IMR-90 (cell line): Measurements from ENCODE around the gene ZMYM4. TPM values are rescaled to one million over a fixed set of nuclear protein-coding genes. Genes with fewer than 3 reads are reported as not detected.

Experiments
- ATAC-seq: fragments of 200-7000 bp; cut with Tn5 transposase; 2 replicates; pipeline ENCODE4 v1.9.1; 2020; ENCODE audit warnings: low read depth, mild to moderate bottlenecking, moderate library complexity
- BruUV-seq: library from RNA; stranded (reverse); fragments of 400-500 nt; replicated peaks from 2 replicates; lab custom pipeline; 2021; lab: Mats Ljungman, UMichigan
- CTCF ChIA-PET: fragments of 300-600 bp; formaldehyde crosslinking; extraction: SDS; loops from one replicate; lab custom pipeline; 2021; ENCODE audit warnings: antibody characterized with exemption; lab: Yijun Ruan, JAX
- POLR2A ChIA-PET: fragments of 300-600 bp; sonication (Branson Sonifier 250); formaldehyde crosslinking; loops from one replicate; lab custom pipeline; 2022; ENCODE audit warnings: antibody characterized with exemption; ENCODE audit not compliant: unreplicated experiment; lab: Charles Lee
- DNase-seq: peaks from one replicate; pipeline ENCODE4 v3.0.0; 2013
- H2AFZ ChIP-seq: replicated peaks from 2 replicates; pipeline ENCODE3; 2013; ENCODE audit warnings: low read length, mild to moderate bottlenecking; ENCODE audit not compliant: poor library complexity
- H2AK5ac ChIP-seq: 2 replicates; pipeline ENCODE4 v1.6.1; 2013; ENCODE audit warnings: low read depth, low read length, inconsistent platforms
- H2AK9ac ChIP-seq: replicated peaks from 2 replicates; pipeline ENCODE3; 2013; ENCODE audit warnings: mild to moderate bottlenecking, low read depth, low read length, moderate library complexity; ENCODE audit not compliant: poor library complexity
- H2BK120ac ChIP-seq: 2 replicates; pipeline ENCODE4 v1.6.1; 2013; ENCODE audit warnings: low read depth, low read length, inconsistent platforms
- H2BK15ac ChIP-seq: 3 replicates; pipeline ENCODE4 v1.6.1; 2013; ENCODE audit warnings: low read depth, low read length, inconsistent platforms
- H2BK20ac ChIP-seq: 2 replicates; pipeline ENCODE4 v1.6.1; 2013; ENCODE audit warnings: low read depth, mild to moderate bottlenecking, inconsistent platforms, low read length, moderate library complexity
- H2BK5ac ChIP-seq: 2 replicates; pipeline ENCODE4 v1.6.1; 2013; ENCODE audit warnings: mild to moderate bottlenecking, low read depth, low read length, inconsistent platforms; ENCODE audit not compliant: poor library complexity, severe bottlenecking
- H3K14ac ChIP-seq: replicated peaks from 2 replicates; pipeline ENCODE4 v1.6.1; 2013; ENCODE audit warnings: low read depth, low read length, inconsistent platforms
- H3K18ac ChIP-seq: 2 replicates; pipeline ENCODE4 v1.6.1; 2013; ENCODE audit warnings: low read depth, low read length, control low read depth
- H3K23ac ChIP-seq: 2 replicates; pipeline ENCODE4 v1.6.1; 2013; ENCODE audit warnings: low read depth, low read length, inconsistent platforms
- H3K27ac ChIP-seq: 2 replicates; pipeline ENCODE4 v1.5.1; 2013; ENCODE audit warnings: mild to moderate bottlenecking, control low read depth, low read length; ENCODE audit not compliant: insufficient read depth
- H3K27me3 ChIP-seq: 2 replicates; pipeline ENCODE4 v1.6.1; 2013; ENCODE audit warnings: low read length; ENCODE audit not compliant: control insufficient read depth, insufficient read depth
- H3K36me3 ChIP-seq: 2 replicates; pipeline ENCODE4 v1.6.1; 2013; ENCODE audit warnings: low read length, mixed read lengths; ENCODE audit not compliant: control insufficient read depth, insufficient read depth
- H3K4ac ChIP-seq: 2 replicates; pipeline ENCODE4 v1.6.1; 2013; ENCODE audit warnings: low read depth, low read length, inconsistent platforms
- H3K4me1 ChIP-seq: 2 replicates; pipeline ENCODE4 v1.6.1; 2013; ENCODE audit warnings: low read length, mixed read lengths; ENCODE audit not compliant: control insufficient read depth, insufficient read depth
- H3K4me2 ChIP-seq: 2 replicates; pipeline ENCODE4 v1.6.1; 2013; ENCODE audit warnings: low read depth, mild to moderate bottlenecking, control low read depth, low read length, moderate library complexity
- H3K4me3 ChIP-seq: 2 replicates; pipeline ENCODE4 v1.5.1; 2013; ENCODE audit warnings: low read depth, mild to moderate bottlenecking, control low read depth, low read length, moderate library complexity; ENCODE audit not compliant: insufficient read depth
- H3K56ac ChIP-seq: 2 replicates; pipeline ENCODE4 v1.6.1; 2013; ENCODE audit warnings: low read length, inconsistent platforms; ENCODE audit not compliant: insufficient read depth; ENCODE audit errors: extremely low read depth
- H3K79me1 ChIP-seq, 2 experiments: 2 replicates each; pipeline ENCODE4 v1.6.1; 2013; ENCODE audit warnings: low read length in 2 of 2, inconsistent platforms in 1 of 2, low read depth in 1 of 2
- H3K9ac ChIP-seq: 2 replicates; pipeline ENCODE4 v1.6.1; 2013; ENCODE audit warnings: low read depth, low read length, control low read depth
- H3K9me1 ChIP-seq: 2 replicates; pipeline ENCODE4 v1.6.1; 2013; ENCODE audit warnings: low read length, inconsistent platforms; ENCODE audit not compliant: insufficient read depth
- H3K9me3 ChIP-seq: 2 replicates; pipeline ENCODE4 v1.6.1; 2013; ENCODE audit warnings: low read length; ENCODE audit not compliant: control insufficient read depth, insufficient read depth
- H4K20me1 ChIP-seq: 2 replicates; pipeline ENCODE4 v1.6.1; 2013; ENCODE audit warnings: low read length, inconsistent platforms; ENCODE audit not compliant: insufficient read depth
- H4K5ac ChIP-seq: 2 replicates; pipeline ENCODE4 v1.6.1; 2013; ENCODE audit warnings: mild to moderate bottlenecking, low read depth, low read length, control low read depth
- H4K8ac ChIP-seq, 2 experiments: 2 replicates each; pipeline ENCODE4 v1.6.1; 2013; ENCODE audit warnings: low read depth in 2 of 2, low read length in 2 of 2, control low read depth in 1 of 2, inconsistent platforms in 1 of 2
- H4K91ac ChIP-seq: 2 replicates; pipeline ENCODE4 v1.6.1; 2013; ENCODE audit warnings: low read depth, low read length, inconsistent platforms; ENCODE audit not compliant: insufficient read depth
- BHLHE40 ChIP-seq: fragments of 150-350 bp; IDR thresholded peaks from 2 replicates; pipeline ENCODE4 v1.6.1; 2016; ENCODE audit warnings: mild to moderate bottlenecking, low read depth, low read length
- MAFK ChIP-seq: IDR thresholded peaks from 2 replicates; pipeline ENCODE4 v1.6.1; 2012; ENCODE audit warnings: low read depth, low read length, improper control_type of control experiment
- MAZ ChIP-seq: IDR thresholded peaks from 2 replicates; pipeline ENCODE4 v1.6.1; 2012; ENCODE audit warnings: low read depth, mild to moderate bottlenecking, low read length, improper control_type of control experiment, moderate library complexity, borderline replicate concordance
- MXI1 ChIP-seq: IDR thresholded peaks from 2 replicates; pipeline ENCODE4 v1.6.1; 2012; ENCODE audit warnings: low read depth, mild to moderate bottlenecking, low read length, moderate library complexity, borderline replicate concordance
- NFE2L2 ChIP-seq: fragments of 150-350 bp; IDR thresholded peaks from 2 replicates; pipeline ENCODE4 v1.6.1; 2016; ENCODE audit warnings: low read depth, mild to moderate bottlenecking, low read length
- POLR2A ChIP-seq: IDR thresholded peaks from 2 replicates; pipeline ENCODE4 v1.6.1; 2012; ENCODE audit warnings: mild to moderate bottlenecking, low read depth, low read length
- WGBS, 2 experiments: methylation state at CpG; one replicate each; pipeline versions ENCODE4 v1.1.5 to v1.1.7; 2013; ENCODE audit warnings: missing lambda C conversion rate in 2 of 2; ENCODE audit not compliant: insufficient read length in 1 of 2; ENCODE audit errors: extremely low coverage in 2 of 2; 5-methylcytosine and 5-hydroxymethylcytosine counted together
- dilution Hi-C: fragments of 300-500 bp; cut with HindIII; formaldehyde crosslinking; loops from one replicate; pipeline ENCODE4 v1.14.3; 2018; ENCODE audit warnings: low sequenced_read_pairs; ENCODE audit not compliant: unreplicated experiment
- in situ Hi-C: fragments of 300-500 bp; cut with MboI; formaldehyde crosslinking; loops from 3 replicates; pipeline ENCODE4 v1.14.3; 2019; ENCODE audit warnings: low sequenced_read_pairs, inconsistent platforms, mixed read lengths
- intact Hi-C: fragments of 100-400 bp; cut with micrococcal nuclease; formaldehyde crosslinking; loops from 2 replicates; pipeline ENCODE4 v1.10.0; 2022
- polyA plus RNA-seq, 3 experiments: library from polyadenylated mRNA; depleted of rRNA; stranded (reverse); fragments of >200 nt; gene quantifications; 2 replicates each; pipeline ENCODE4 v1.2.3, GENCODE V29; 2012; ENCODE audit warnings: low replicate concordance in 1 of 3
- total RNA-seq: library from RNA; depleted of rRNA; stranded (reverse); fragments of >200 nt; gene quantifications from 2 replicates; pipeline ENCODE4 v1.2.3, GENCODE V29; 2012
- TF ChIP-seq, protein P1 (sequence below): fragments of 150-350 bp; IDR thresholded peaks from 2 replicates; pipeline ENCODE4 v1.6.1; 2016; ENCODE audit warnings: low read depth, mild to moderate bottlenecking, low read length, moderate library complexity, borderline replicate concordance
- TF ChIP-seq, protein P2 (sequence below): conservative IDR thresholded peaks from 2 replicates; pipeline ENCODE4 v1.5.1; 2012; ENCODE audit warnings: mild to moderate bottlenecking, low read depth, low read length, improper control_type of control experiment

The ZMYM4 gene
- total and polyA plus RNA-seq, 2 of the 4 experiments (the other 2 are of a cell fraction) = 14.7 to 53.8 TPM

DNA sequence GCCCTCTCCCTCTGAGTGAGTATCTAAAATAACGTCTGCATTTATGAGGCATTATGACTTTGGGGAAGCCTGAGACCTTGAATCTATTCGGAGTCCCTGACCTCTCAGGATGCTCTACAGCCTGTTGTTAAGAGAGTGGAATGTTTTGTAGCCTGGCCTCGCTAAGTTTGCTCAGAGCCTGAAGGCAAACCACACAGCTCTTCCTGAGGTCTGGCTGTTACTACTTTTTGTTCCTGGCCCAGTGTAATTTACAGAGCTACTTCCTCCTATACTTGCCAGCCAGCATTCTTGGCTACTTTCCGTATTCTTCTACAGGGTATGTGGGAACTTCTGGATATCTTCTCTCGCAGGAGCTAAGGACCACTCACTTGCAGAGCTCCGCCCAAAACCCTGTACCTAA lies 3.6 kb upstream of the ZMYM4 start:
- Histone ChIP-seq H3K4me2 (peak overlapping the region; percentile 2; the same call in 1 of the 2 replicates), H3K27me3 (no peaks in the 10 kb centered on the region), H2BK15ac (no peak overlapping the region), H3K9me3 (no peaks in the 10 kb centered on the region), H4K20me1 (no peaks in the 10 kb centered on the region), H3K9me1 (no peaks in the 10 kb centered on the region), H2BK120ac (no peak overlapping the region), H3K9ac (no peak overlapping the region), H3K23ac (no peak overlapping the region), H2BK20ac (no peak overlapping the region), H4K5ac (peak overlapping the region; percentile 92; the same call in 1 of the 2 replicates), H2AFZ (peak overlapping the region; percentile 74), H3K79me1 (peaks cover 0 to 17% of the 10 kb centered on the region in 2 experiments; a peak in 2 of 4 replicates), H4K91ac (no peak overlapping the region), H2AK9ac (no peak overlapping the region), H2BK5ac (no peak overlapping the region), H3K4me3 (no peak overlapping the region), H3K4me1 (no peaks in the 10 kb centered on the region; the same call in 1 of the 2 replicates), H3K4ac (no peak overlapping the region), H3K18ac (0 out of 2 replicates have a peak overlapping the region, but pooled peaks have one; percentile 5), H3K14ac (no peak overlapping the region), H3K56ac (no peak overlapping the region), H2AK5ac (no peak overlapping the region), H3K36me3 (no peaks in the 10 kb centered on the region), H4K8ac (no peak overlapping the region), H3K27ac (peak overlapping the region; percentile 25; the same call in 1 of the 2 replicates)
- intact Hi-C loops (no loop called here), dilution Hi-C loops (no loop called here), in situ Hi-C loops (no loop called here)
- no CpG with 5 or more reads among the region's 6 CpGs for WGBS, 2 experiments
- DNase-seq = peak; percentile 35
- CTCF ChIA-PET = no interaction called here
- POLR2A ChIA-PET = no interaction called here
- no TSS peak for BruUV-seq
- ATAC-seq = peak; percentile 5; the same call in 1 of the 2 replicates
- TF ChIP-seq BHLHE40 = no peak
- TF ChIP-seq, protein P1, sequence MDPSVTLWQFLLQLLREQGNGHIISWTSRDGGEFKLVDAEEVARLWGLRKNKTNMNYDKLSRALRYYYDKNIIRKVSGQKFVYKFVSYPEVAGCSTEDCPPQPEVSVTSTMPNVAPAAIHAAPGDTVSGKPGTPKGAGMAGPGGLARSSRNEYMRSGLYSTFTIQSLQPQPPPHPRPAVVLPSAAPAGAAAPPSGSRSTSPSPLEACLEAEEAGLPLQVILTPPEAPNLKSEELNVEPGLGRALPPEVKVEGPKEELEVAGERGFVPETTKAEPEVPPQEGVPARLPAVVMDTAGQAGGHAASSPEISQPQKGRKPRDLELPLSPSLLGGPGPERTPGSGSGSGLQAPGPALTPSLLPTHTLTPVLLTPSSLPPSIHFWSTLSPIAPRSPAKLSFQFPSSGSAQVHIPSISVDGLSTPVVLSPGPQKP = no peak
- no peak for TF ChIP-seq MAZ
- no peak for TF ChIP-seq NFE2L2
- no peak for TF ChIP-seq MAFK
- TF ChIP-seq, protein P2, sequence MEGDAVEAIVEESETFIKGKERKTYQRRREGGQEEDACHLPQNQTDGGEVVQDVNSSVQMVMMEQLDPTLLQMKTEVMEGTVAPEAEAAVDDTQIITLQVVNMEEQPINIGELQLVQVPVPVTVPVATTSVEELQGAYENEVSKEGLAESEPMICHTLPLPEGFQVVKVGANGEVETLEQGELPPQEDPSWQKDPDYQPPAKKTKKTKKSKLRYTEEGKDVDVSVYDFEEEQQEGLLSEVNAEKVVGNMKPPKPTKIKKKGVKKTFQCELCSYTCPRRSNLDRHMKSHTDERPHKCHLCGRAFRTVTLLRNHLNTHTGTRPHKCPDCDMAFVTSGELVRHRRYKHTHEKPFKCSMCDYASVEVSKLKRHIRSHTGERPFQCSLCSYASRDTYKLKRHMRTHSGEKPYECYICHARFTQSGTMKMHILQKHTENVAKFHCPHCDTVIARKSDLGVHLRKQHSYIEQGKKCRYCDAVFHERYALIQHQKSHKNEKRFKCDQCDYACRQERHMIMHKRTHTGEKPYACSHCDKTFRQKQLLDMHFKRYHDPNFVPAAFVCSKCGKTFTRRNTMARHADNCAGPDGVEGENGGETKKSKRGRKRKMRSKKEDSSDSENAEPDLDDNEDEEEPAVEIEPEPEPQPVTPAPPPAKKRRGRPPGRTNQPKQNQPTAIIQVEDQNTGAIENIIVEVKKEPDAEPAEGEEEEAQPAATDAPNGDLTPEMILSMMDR = no peak
- no peak for TF ChIP-seq POLR2A
- no peak for TF ChIP-seq MXI1
